Cardiac muscle cell (in vitro differentiated cells and primary cell): ENCODE measurements around the gene RETREG1. TPM values are rescaled to one million over a fixed set of nuclear protein-coding genes. Genes with fewer than 3 reads are reported as not detected.
"Not testable (repeated sequence)": the region's sequence is repeated elsewhere in the genome, so short reads cannot be mapped to it uniquely, and the experiment has no call there.

Source experiments
- DNase-seq, 2 donors: peaks; one replicate each; pipeline versions ENCODE4 v3.0.0 to v3.0.0-alpha.2; 2010 to 2017; ENCODE audit warnings: low read depth in 1 of 2, low spot score in 1 of 2
- H3K27ac ChIP-seq: fragments of 200-600 bp; sonication (generic); 2 replicates; pipeline ENCODE4 v1.5.1; 2016
- H3K27me3 ChIP-seq: fragments of 200-600 bp; sonication (generic); 2 replicates; pipeline ENCODE4 v1.6.0; 2016; ENCODE audit warnings: control low read depth
- H3K36me3 ChIP-seq: fragments of 200-600 bp; sonication (generic); 2 replicates; pipeline ENCODE4 v1.5.1; 2016; ENCODE audit warnings: control low read depth
- H3K4me1 ChIP-seq: fragments of 200-600 bp; sonication (generic); 2 replicates; pipeline ENCODE4 v1.8.1; 2017; ENCODE audit warnings: low read depth, mild to moderate bottlenecking, mixed run types
- H3K4me3 ChIP-seq: fragments of 200-600 bp; sonication (generic); 2 replicates; pipeline ENCODE4 v1.5.1; 2016; ENCODE audit warnings: mild to moderate bottlenecking
- H3K9me3 ChIP-seq: fragments of 200-600 bp; sonication (generic); 2 replicates; pipeline ENCODE4 v1.5.1; 2017; ENCODE audit warnings: low read depth, mild to moderate bottlenecking, control low read depth
- CTCF ChIP-seq: IDR thresholded peaks from 2 replicates; pipeline ENCODE4 v1.5.1; 2012; ENCODE audit warnings: low read depth, mild to moderate bottlenecking, low read length
- polyA plus RNA-seq: library from polyadenylated mRNA; unstranded; fragments of >200 nt; fragmentation: Nextera tagmentation; extraction: Ambion mirVana; gene quantifications from 2 replicates; pipeline ENCODE4 v1.2.1, GENCODE V29; 2016
- total RNA-seq: library from RNA; depleted of rRNA; stranded (reverse); fragments of >200 nt; gene quantifications from 2 replicates; pipeline ENCODE4 v1.2.3, GENCODE V29; 2016

RETREG1 gene
- total and polyA plus RNA-seq, 2 experiments from 2014 or later = 14.0 to 39.2 TPM

GRCh38 chr5:16661713-16662112, 44.9 kb upstream of the RETREG1 start:
- no peak for DNase-seq
- Histone ChIP-seq H3K9me3 (no peaks in the 10 kb centered on the region), H3K36me3 (no peaks in the 10 kb centered on the region), H3K4me1 (peaks cover 10% of the 10 kb centered on the region), H3K27me3 (no peaks in the 10 kb centered on the region), H3K27ac (no peak overlapping the region), H3K4me3 (no peak overlapping the region)
- TF ChIP-seq CTCF = no peak

- Histone ChIP-seq H3K4me1 (peaks cover 10% of the 10 kb centered on the region), H3K27me3 (no peaks in the 10 kb centered on the region), H3K9me3 (no peaks in the 10 kb centered on the region), H3K27ac (no peak overlapping the region), H3K36me3 (no peaks in the 10 kb centered on the region), H3K4me3 (no peak overlapping the region)
- no peak for TF ChIP-seq CTCF
- no peak for DNase-seq
Observed at GRCh38 chr5:16660982-16661381, 44.2 kb upstream of the RETREG1 start.

DNA sequence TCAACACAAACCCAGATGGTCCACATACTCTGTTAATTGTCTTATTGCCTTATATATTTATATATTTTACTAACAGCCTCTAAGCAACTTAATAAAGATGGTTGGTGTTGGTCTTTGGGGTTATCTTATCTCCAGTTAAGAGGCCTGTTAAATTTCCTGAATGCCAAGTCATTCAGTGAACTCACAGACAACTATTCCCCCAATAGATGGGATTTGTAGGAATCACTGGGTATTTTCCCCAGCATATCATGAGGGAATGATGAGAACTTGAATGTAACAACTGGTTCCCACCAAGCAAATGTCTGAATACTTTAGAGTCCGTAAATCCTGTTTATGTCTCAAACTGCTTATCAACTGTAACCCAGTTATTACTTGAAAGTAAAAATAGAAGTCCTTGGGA, 42.7 kb upstream of the RETREG1 start:
- Histone ChIP-seq H3K4me1 (peaks cover 10% of the 10 kb centered on the region), H3K9me3 (no peaks in the 10 kb centered on the region), H3K27me3 (no peaks in the 10 kb centered on the region), H3K4me3 (no peak overlapping the region), H3K36me3 (no peaks in the 10 kb centered on the region), H3K27ac (peak overlapping the region; percentile 13)
- no peak for TF ChIP-seq CTCF
- DNase-seq = peak; percentile 7 to 24

GRCh38 chr5:16656561-16657191, 39.9 kb upstream of the RETREG1 start:
- H3K4me1 ChIP-seq = peaks cover 10% of the 10 kb centered on the region
- H3K36me3 ChIP-seq = no peaks in the 10 kb centered on the region
- no peaks in the 10 kb centered on the region for H3K9me3 ChIP-seq
- TF ChIP-seq CTCF = no peak
- H3K27me3 ChIP-seq = no peaks in the 10 kb centered on the region
- DNase-seq = peak in 1 of 2 donors; percentile 68
- no peak overlapping the region for H3K27ac ChIP-seq
- no peak overlapping the region for H3K4me3 ChIP-seq

GRCh38 chr5:16654647-16655334, 38.0 kb upstream of the RETREG1 start:
- no peak for TF ChIP-seq CTCF
- H3K4me3 ChIP-seq = no peak overlapping the region
- no peaks in the 10 kb centered on the region for H3K36me3 ChIP-seq
- H3K27me3 ChIP-seq = no peaks in the 10 kb centered on the region
- H3K9me3 ChIP-seq = no peaks in the 10 kb centered on the region
- H3K27ac ChIP-seq = no peak overlapping the region
- no peak for DNase-seq
- peaks cover 5% of the 10 kb centered on the region for H3K4me1 ChIP-seq

DNA sequence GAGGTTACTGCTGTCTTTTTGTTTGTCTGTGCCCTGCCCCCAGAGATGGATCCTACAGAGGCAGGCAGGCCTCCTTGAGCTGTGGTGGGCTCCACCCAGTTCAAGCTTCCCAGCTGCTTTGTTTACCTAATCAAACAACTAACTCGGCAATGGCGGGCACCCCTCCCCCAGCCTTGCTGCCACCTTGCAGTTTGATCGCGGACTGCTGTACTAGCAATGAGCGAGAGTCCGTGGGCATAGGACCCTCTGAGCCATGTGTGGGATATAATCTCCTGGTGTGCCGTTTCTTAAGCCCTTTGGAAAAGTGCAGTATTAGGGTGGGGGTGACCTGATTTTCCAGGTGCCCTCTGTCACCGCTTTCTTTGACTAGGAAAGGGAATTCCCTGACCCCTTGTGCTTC, 31.9 kb upstream of the RETREG1 start:
- not testable (repeated sequence) for H3K36me3 ChIP-seq, H3K27ac ChIP-seq, DNase-seq, H3K4me1 ChIP-seq, H3K4me3 ChIP-seq, H3K9me3 ChIP-seq, H3K27me3 ChIP-seq
